Stimulated activated CD8-positive, alpha-beta memory T cell treated with anti-CD3 and anti-CD28 coated beads, Interleukin-15, amount 100 ng/mL, for 24 hours (primary cell): ENCODE data around the gene UNC5A.
A peak's percentile ranks its signal among the peaks of the same experiment; 100 is the strongest.

Experiments
- DNase-seq: peaks from one replicate; pipeline ENCODE4 v3.0.0-alpha.2; 2020; ENCODE audit warnings: low read depth

UNC5A gene

DNA sequence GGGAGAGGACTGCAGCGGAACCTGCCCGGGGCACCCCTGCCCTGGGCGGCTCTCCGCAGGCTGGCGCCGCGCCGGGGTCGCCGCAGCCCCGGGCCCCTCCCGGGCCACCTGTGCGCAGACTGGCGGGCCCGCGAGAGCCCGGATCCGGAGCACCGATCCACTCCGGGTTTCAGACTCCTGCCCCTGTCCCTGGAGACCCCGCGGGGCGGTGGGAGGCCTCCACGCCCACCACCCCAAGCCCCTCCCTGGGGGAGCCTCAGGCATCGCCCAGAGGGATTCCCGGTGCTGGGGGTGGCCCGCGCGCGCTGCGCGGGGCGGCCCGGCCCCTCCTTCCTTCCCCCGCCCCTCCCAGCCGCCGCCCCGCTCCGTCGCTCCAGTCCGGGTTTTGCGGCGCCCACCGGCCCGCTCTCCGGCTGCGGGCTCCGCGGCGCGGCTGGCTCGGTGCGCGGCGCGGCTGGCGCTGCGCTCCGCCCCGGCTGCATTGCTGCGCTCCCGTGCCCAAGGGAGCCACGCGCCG, at the start of gene UNC5A:
TSS of gene UNC5A (plus strand) at position 479 of the 517 bp plus-strand sequence. CDS start 192 bp downstream, outside the sequence.
- DNase-seq: peak; percentile 28

DNA sequence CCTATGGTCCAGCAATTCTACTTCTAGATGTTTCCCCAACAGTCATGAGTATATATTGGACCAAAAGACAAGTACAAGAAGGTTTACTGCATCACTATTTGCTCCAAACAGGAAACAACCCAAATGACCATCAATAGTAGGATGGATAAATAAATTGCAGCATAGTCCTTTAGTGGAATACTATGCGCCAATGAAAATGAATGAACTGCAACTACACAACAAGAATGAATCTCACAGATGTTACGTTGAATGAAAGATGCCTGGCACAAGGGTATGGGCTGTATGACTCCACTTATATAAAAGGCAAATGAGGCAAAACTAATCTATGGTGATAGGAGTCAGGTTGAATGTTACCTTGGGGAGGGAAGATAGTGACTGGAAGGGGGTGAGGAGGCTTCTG, 48.6 kb upstream of the UNC5A start:
- no peak for DNase-seq

DNA sequence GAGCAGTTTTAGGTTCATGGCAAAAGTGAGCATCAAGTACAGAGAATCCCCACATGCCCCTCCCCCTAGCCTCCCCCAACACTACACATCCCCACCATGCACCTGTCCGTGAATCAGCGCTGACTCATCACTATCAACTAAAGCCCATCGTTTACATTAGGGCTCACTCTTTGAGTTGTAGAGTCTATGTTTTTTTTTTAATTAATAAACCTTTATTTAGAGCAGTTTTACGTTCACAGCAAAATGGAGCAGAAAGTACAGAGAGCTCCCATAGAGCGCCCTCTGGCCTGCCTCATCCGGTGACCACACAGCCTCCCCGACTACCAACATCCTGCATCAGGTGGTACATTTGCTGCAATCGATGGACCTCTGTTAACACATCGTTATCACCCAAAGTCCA, 47.9 kb upstream of the UNC5A start:
- no peak for DNase-seq

DNA sequence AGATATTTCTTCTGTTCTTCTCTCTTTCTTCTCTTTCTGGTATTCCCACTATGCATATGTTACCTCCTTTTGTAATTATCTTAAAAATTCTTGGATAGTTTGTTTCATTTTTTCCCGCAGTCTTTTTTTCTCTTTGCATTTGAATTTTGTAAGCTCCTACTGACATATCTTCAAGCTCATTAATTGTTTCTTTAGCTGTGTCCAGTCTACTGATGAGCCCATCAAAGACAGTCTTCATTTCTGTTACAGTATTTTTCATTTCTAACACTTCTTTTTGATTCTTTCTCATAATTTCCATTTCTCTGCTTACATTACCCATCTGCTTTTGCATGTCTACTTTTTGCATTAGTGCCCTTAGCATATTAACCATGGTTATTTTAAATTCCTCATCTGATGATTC, 44.7 kb upstream of the UNC5A start:
- no peak for DNase-seq

GRCh38 chr5:176768174-176768970, 42.0 kb upstream of the UNC5A start:
- no peak for DNase-seq

DNA sequence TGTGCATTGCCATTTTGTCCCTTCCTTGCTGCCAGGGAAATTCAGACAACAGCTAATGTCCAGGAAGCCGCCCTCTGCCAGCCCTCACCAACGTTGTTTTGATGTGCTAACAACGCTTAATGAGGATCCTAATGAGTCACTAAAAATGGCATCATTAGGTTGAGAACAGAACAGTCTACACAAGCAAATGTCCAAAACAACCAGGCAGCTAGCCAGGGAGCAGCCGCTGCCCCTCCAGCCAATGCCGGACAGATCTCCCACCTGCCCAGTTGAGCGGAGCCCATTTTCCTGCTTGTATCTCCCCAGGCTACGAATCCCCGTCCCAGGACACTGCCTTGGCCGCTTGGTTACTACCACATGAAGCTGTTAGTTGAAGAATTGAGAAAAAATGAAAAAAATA, 40.4 kb upstream of the UNC5A start:
- DNase-seq: no peak

- DNase-seq: no peak
These were observed 39.9 kb upstream of the UNC5A start for GRCh38 chr5:176770431-176770830.

DNA sequence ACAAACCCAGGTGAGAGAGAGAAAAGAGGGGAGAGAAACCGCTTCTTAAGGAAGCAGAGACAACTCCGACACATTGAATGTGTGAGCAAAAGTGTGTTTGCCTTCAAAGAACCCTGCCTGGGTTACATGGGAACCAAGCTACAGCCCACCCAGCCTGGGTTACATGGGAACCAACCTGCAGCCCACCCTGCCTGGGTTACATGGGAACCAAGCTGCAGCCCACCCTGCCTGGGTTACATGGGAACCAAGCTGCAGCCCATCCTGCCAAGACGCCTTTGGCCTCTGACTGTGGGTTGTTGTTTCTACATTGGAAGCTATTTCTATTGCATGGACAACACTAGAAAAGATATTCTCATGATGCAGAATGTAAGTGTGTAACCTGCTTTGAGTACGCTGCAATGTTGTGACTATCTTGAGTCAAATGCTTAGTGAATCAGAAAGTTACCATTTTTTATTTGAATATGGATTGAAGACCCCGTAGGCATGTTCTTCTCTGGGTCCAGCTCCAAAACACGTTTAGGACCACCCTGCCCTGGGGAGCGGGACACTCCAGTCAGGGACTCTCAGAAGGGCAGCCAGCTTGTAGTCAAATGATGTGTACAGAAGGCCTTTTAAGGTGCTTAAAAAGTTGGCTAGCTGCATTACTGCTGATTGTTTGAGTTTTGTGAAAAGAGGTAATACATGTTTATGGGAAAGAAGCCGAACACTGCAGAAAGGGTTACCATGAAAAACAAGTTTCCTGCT, 39.1 kb upstream of the UNC5A start:
- DNase-seq: no peak

GRCh38 chr5:176772271-176773210, 37.8 kb upstream of the UNC5A start:
- no peak for DNase-seq

DNA sequence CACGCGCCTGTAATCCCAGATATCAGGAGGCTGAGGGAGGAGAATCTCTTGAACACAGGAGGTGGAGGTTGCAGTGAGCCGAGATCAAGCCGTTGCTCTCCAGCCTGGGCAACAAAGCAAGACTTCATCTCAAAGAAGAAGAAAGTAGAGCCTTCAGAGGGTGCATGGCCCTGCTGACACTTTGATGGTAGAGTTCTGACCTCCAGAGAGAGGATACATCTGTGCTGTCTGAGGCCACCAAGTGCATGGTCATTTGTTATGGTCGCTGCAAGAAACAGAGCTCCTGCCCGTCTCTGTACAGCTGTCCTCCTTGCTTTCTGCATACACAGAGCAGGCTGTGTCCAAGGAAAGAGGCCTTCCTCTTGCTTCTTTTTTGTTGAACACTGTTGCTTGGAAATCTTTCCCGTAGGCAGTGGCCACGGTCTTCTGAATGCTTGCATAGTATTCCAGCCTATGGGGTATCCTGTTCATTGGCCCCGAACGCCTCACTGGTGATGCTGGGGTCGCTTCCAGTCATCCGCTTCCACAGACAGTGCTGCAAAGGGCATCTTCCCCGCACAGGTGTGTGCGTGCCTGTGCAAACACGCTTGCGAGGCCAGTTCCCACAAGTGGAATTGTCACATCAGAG, 36.8 kb upstream of the UNC5A start:
- DNase-seq: no peak

DNA sequence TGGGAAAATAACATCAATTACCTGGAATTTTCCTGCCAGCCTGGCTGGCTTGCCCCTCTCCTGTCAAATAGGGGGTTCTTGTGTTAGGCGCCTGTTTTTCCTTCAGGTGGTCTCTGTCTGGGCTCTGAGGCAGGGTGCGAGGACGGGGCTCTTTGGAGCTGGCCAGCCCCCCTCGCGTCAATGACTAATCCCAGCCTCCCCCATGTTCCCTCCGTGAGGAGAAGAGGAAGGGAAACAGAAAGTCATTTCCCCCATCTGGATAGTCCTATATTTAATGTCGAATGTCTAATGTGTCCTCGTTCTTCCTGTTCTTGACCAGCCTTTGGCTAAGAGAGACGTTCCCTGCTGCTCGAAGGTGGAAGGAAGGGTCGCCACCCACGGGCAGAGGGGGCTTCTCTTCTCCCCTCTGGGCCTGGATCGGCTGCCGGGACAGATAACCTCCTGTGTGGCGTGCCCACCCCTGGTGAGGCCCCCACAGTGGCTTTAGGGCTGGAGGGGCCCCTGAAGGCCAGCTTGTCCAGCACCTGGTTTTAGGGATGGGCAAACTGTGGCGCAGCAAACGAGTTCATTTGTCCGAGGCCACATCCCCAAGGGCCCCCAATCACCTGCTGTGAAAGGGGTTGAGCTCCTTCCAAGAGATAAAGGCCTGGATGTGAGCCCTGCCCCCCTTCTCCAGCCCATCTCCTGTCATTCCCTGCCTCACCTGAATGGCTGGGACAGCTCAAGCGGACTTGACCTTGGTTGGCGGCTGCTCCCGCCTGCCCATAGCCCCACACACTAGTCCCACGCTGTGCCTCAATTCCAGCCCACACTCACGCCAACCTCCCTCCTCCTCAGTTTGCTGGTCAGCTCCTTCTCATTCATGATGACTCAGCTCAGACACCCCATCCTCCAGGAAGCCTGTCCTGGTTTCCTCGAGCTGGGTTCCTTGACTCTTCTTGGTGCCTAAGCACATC, 35.9 kb upstream of the UNC5A start:
- DNase-seq: no peak

- no peak for DNase-seq
These were observed 35.0 kb upstream of the UNC5A start for GRCh38 chr5:176775409-176775808.

GRCh38 chr5:176776141-176776865, 34.1 kb upstream of the UNC5A start:
- DNase-seq: no peak

GRCh38 chr5:176776916-176777315, 33.4 kb upstream of the UNC5A start:
- no peak for DNase-seq

DNA sequence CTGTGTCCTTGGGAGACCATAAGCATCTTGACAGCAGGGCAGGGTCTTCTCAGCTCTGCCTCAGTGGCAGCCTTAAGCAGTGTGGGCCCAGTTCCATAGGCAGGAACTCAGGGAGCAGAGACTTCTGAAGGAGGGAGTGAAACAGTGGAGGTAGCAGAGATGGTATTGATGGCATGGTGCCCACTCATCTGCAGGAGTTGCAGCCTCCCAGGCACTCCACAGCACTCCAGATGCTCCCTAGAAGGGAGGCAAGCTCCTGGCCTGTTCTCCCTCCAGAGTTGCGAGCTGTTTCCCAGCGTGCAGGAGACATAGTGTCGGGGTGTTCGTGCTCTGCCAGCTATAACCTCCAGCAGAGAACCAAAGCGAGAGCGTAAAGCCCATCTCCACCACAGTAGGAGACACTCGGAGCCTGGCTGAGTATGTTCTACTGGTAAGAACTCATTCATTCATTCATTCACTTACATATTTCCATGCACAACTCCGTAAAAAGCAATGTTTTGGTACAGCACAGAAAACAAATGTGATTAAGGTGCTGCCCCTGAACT, 31.4 kb upstream of the UNC5A start:
- no peak for DNase-seq

- no peak for DNase-seq
These were observed 30.8 kb upstream of the UNC5A start for GRCh38 chr5:176779537-176779936.

- DNase-seq: no peak
These were observed 29.9 kb upstream of the UNC5A start for GRCh38 chr5:176780176-176781053.

- DNase-seq: no peak
These were observed 29.3 kb upstream of the UNC5A start for GRCh38 chr5:176781054-176781375.
